MM.1S (cell line): Measurements from ENCODE around the gene ZBTB46.

Experiments used
- CTCF ChIP-seq: fragments of 300-600 bp; sonication (generic); IDR thresholded peaks from 2 replicates; pipeline ENCODE4 v1.5.1; 2016; ENCODE audit warnings: antibody characterized with exemption, low read length, mixed read lengths
- EZH2phosphoT487 ChIP-seq: fragments of 300-600 bp; sonication (generic); IDR thresholded peaks from 2 replicates; pipeline ENCODE4 v1.6.1; 2018; ENCODE audit warnings: antibody characterized with exemption, low read length

- TF ChIP-seq CTCF (no peak), EZH2phosphoT487 (no peak)
These were observed 45.5 kb upstream of the ZBTB46 start for GRCh38 chr20:63876489-63877036.
